ENCODE results near the gene LDLRAD3. TPM values are rescaled to one million over a fixed set of nuclear protein-coding genes. Genes with fewer than 3 reads are reported as not detected.

The LDLRAD3 gene
- total RNA-seq, 3 donors from 2014 or later (not counting 1 experiment from before 2014, with no cell fraction given) = 1.0 to 1.5 (median 1.2) TPM

- no peak overlapping the region for H3K4me3 ChIP-seq (ENCODE audit: low read length)
- ATAC-seq (no peak), DNase-seq (no peak)
- TF ChIP-seq, protein P1, sequence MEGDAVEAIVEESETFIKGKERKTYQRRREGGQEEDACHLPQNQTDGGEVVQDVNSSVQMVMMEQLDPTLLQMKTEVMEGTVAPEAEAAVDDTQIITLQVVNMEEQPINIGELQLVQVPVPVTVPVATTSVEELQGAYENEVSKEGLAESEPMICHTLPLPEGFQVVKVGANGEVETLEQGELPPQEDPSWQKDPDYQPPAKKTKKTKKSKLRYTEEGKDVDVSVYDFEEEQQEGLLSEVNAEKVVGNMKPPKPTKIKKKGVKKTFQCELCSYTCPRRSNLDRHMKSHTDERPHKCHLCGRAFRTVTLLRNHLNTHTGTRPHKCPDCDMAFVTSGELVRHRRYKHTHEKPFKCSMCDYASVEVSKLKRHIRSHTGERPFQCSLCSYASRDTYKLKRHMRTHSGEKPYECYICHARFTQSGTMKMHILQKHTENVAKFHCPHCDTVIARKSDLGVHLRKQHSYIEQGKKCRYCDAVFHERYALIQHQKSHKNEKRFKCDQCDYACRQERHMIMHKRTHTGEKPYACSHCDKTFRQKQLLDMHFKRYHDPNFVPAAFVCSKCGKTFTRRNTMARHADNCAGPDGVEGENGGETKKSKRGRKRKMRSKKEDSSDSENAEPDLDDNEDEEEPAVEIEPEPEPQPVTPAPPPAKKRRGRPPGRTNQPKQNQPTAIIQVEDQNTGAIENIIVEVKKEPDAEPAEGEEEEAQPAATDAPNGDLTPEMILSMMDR (IDR thresholded peaks at IDR 0.05) = no peak
- no peaks in the 10 kb centered on the region for H3K4me1 Mint-ChIP-seq
- H3K36me3 ChIP-seq (ENCODE audit: control insufficient read depth, insufficient read depth, low read length) = no peaks in the 10 kb centered on the region
- H3K9me3 Mint-ChIP-seq = no peaks in the 10 kb centered on the region
- intact Hi-C loops (cut with micrococcal nuclease) = no loop called here
- H3K27ac Mint-ChIP-seq = no peak overlapping the region
- no peaks in the 10 kb centered on the region for H3K9me3 ChIP-seq (ENCODE audit: control insufficient read depth, insufficient read depth, low read length)
- no peaks in the 10 kb centered on the region for H3K36me3 Mint-ChIP-seq
- H3K4me1 ChIP-seq (ENCODE audit: control insufficient read depth, insufficient read depth, low read length) = no peaks in the 10 kb centered on the region
- 44% methylated on average over 4 of the region's 4 CpGs for WGBS (ENCODE audit: insufficient coverage)
- peaks cover 7 to 30% of the 10 kb centered on the region in 2 donors for H3K27me3 Mint-ChIP-seq (ENCODE audit: low read depth in 2 of 2)
- H3K27me3 ChIP-seq (ENCODE audit: control insufficient read depth, insufficient read depth, low read length) = no peaks in the 10 kb centered on the region
- H3K4me3 Mint-ChIP-seq = no peak overlapping the region
- H3K27ac ChIP-seq (ENCODE audit: low read length) = no peak overlapping the region
Observed at GRCh38 chr11:35923452-35923851, 20.4 kb upstream of the LDLRAD3 start.

GRCh38 chr11:35924811-35925210, 19.1 kb upstream of the LDLRAD3 start:
- Histone ChIP-seq H3K4me3 (ENCODE audit: low read length) (no peak overlapping the region), H3K27me3 (ENCODE audit: control insufficient read depth, insufficient read depth, low read length) (no peaks in the 10 kb centered on the region), H3K9me3 (ENCODE audit: control insufficient read depth, insufficient read depth, low read length) (no peaks in the 10 kb centered on the region), H3K36me3 (ENCODE audit: control insufficient read depth, insufficient read depth, low read length) (no peaks in the 10 kb centered on the region), H3K4me1 (ENCODE audit: control insufficient read depth, insufficient read depth, low read length) (no peaks in the 10 kb centered on the region), H3K27ac (ENCODE audit: low read length) (no peak overlapping the region)
- no peak overlapping the region for H3K4me3 Mint-ChIP-seq
- DNase-seq (no peak), ATAC-seq (no peak)
- H3K27me3 Mint-ChIP-seq (ENCODE audit: low read depth in 2 of 2) = peaks cover 4 to 19% of the 10 kb centered on the region in 2 donors
- H3K27ac Mint-ChIP-seq = no peak overlapping the region
- H3K4me1 Mint-ChIP-seq = no peaks in the 10 kb centered on the region
- WGBS (ENCODE audit: insufficient coverage) = no CpG with 5 or more reads among the region's 1 CpG
- TF ChIP-seq, protein P1 (IDR thresholded peaks at IDR 0.05) = no peak
- intact Hi-C loops (cut with micrococcal nuclease) = no loop called here
- no peaks in the 10 kb centered on the region for H3K36me3 Mint-ChIP-seq
- H3K9me3 Mint-ChIP-seq = no peaks in the 10 kb centered on the region

GRCh38 chr11:35927104-35927503, 16.8 kb upstream of the LDLRAD3 start:
- no peak overlapping the region for H3K4me3 Mint-ChIP-seq
- DNase-seq (no peak), ATAC-seq (no peak)
- H3K36me3 Mint-ChIP-seq = no peaks in the 10 kb centered on the region
- no peaks in the 10 kb centered on the region for H3K9me3 Mint-ChIP-seq
- H3K27ac ChIP-seq (ENCODE audit: low read length) = no peak overlapping the region
- H3K36me3 ChIP-seq (ENCODE audit: control insufficient read depth, insufficient read depth, low read length) = no peaks in the 10 kb centered on the region
- no peaks in the 10 kb centered on the region for H3K4me1 ChIP-seq (ENCODE audit: control insufficient read depth, insufficient read depth, low read length)
- H3K4me3 ChIP-seq (ENCODE audit: low read length) = no peak overlapping the region
- no peaks in the 10 kb centered on the region for H3K27me3 ChIP-seq (ENCODE audit: control insufficient read depth, insufficient read depth, low read length)
- TF ChIP-seq, protein P1 (IDR thresholded peaks at IDR 0.05) = no peak
- no peak overlapping the region for H3K27ac Mint-ChIP-seq
- H3K9me3 ChIP-seq (ENCODE audit: control insufficient read depth, insufficient read depth, low read length) = no peaks in the 10 kb centered on the region
- intact Hi-C loops (cut with micrococcal nuclease) = no loop called here
- peaks cover 4 to 26% of the 10 kb centered on the region in 2 donors for H3K27me3 Mint-ChIP-seq (ENCODE audit: low read depth in 2 of 2)
- no peaks in the 10 kb centered on the region for H3K4me1 Mint-ChIP-seq
- 62% methylated on average over 11 of the region's 11 CpGs for WGBS (ENCODE audit: insufficient coverage)

GRCh38 chr11:35927682-35928081, 16.2 kb upstream of the LDLRAD3 start:
- DNase-seq = no peak
- Histone ChIP-seq H3K27me3 (ENCODE audit: control insufficient read depth, insufficient read depth, low read length) (no peaks in the 10 kb centered on the region), H3K9me3 (ENCODE audit: control insufficient read depth, insufficient read depth, low read length) (no peaks in the 10 kb centered on the region), H3K36me3 (ENCODE audit: control insufficient read depth, insufficient read depth, low read length) (no peaks in the 10 kb centered on the region), H3K4me3 (ENCODE audit: low read length) (no peak overlapping the region), H3K4me1 (ENCODE audit: control insufficient read depth, insufficient read depth, low read length) (no peaks in the 10 kb centered on the region), H3K27ac (ENCODE audit: low read length) (no peak overlapping the region)
- ATAC-seq = peak in 1 of 3 donors; percentile 50
- H3K27ac Mint-ChIP-seq = no peak overlapping the region
- intact Hi-C loops (cut with micrococcal nuclease) = no loop called here
- no peak overlapping the region for H3K4me3 Mint-ChIP-seq
- 63% methylated on average over 10 of the region's 10 CpGs for WGBS (ENCODE audit: insufficient coverage)
- H3K36me3 Mint-ChIP-seq = no peaks in the 10 kb centered on the region
- peaks cover 4 to 31% of the 10 kb centered on the region in 2 donors for H3K27me3 Mint-ChIP-seq (ENCODE audit: low read depth in 2 of 2)
- no peaks in the 10 kb centered on the region for H3K4me1 Mint-ChIP-seq
- TF ChIP-seq, protein P1 (IDR thresholded peaks at IDR 0.05) = no peak
- no peaks in the 10 kb centered on the region for H3K9me3 Mint-ChIP-seq

All from natural killer cell (primary cell).